Parathyroid adenoma (tissue), 2 donors: ENCODE results near the gene UBE2E2.

Experiments
- H2AFZ ChIP-seq: fragments of 300-600 bp; sonication (generic); one replicate; pipeline ENCODE4 v1.7.0; 2017; ENCODE audit warnings: antibody characterized with exemption, mild to moderate bottlenecking
- H3K27ac ChIP-seq: fragments of 300-600 bp; sonication (generic); one replicate; pipeline ENCODE4 v1.7.0; 2017
- H3K27me3 ChIP-seq: fragments of 300-600 bp; sonication (generic); one replicate; pipeline ENCODE4 v1.7.0; 2017; ENCODE audit warnings: low read length; ENCODE audit not compliant: control insufficient read depth, insufficient read depth
- H3K36me3 ChIP-seq: fragments of 300-600 bp; sonication (generic); one replicate; pipeline ENCODE4 v1.7.0; 2017; ENCODE audit warnings: low read length; ENCODE audit not compliant: control insufficient read depth, insufficient read depth
- H3K4me1 ChIP-seq: fragments of 300-600 bp; sonication (generic); one replicate; pipeline ENCODE4 v1.7.0; 2017; ENCODE audit warnings: control low read depth
- H3K4me2 ChIP-seq: fragments of 300-600 bp; sonication (generic); one replicate; pipeline ENCODE4 v1.7.0; 2017; ENCODE audit warnings: low read length
- H3K4me3 ChIP-seq: fragments of 300-600 bp; sonication (generic); one replicate; pipeline ENCODE4 v1.7.0; 2017; ENCODE audit warnings: low read depth, low read length
- H3K79me2 ChIP-seq: fragments of 300-600 bp; sonication (generic); one replicate; pipeline ENCODE4 v1.7.0; 2017; ENCODE audit warnings: control low read depth
- H3K9ac ChIP-seq: fragments of 300-600 bp; sonication (generic); one replicate; pipeline ENCODE4 v1.7.0; 2017; ENCODE audit warnings: mild to moderate bottlenecking
- H3K9me3 ChIP-seq: fragments of 300-600 bp; sonication (generic); one replicate; pipeline ENCODE4 v1.7.0; 2017; ENCODE audit warnings: low read length; ENCODE audit not compliant: control insufficient read depth
- TF ChIP-seq, protein P1 (sequence below): fragments of 300-600 bp; sonication (generic); IDR thresholded peaks from one replicate; pipeline ENCODE4 v1.7.0; 2017; ENCODE audit warnings: antibody characterized with exemption, mild to moderate bottlenecking
- donor health status: primary hyperparathyroidism.

The UBE2E2 gene

DNA sequence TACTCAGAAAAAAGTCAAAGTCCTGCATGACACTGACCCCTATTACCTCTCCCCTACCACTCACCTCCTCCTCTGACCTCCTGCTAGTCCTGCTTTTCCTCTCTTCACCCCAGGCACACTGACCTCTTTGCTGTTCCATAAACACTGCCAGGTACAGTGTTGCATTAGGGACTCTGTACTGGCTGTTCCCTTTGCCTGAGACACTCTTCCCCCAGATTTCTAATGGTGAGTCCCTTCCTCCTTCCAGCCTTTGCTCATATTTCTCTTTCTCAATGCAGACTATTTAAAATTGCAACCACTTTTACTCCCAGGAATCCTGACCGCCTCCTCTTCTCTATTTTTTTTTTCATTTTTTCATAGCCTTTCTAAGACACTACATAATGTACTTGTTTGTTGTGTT lies 36.3 kb upstream of the UBE2E2 start:
- Histone ChIP-seq H3K27ac (no peak overlapping the region), H3K79me2 (no peaks in the 10 kb centered on the region), H3K4me2 (no peak overlapping the region), H3K4me3 (no peak overlapping the region), H2AFZ (no peak overlapping the region), H3K27me3 (no peaks in the 10 kb centered on the region), H3K9ac (no peak overlapping the region), H3K9me3 (no peaks in the 10 kb centered on the region), H3K4me1 (no peaks in the 10 kb centered on the region), H3K36me3 (no peaks in the 10 kb centered on the region)
- TF ChIP-seq, protein P1, sequence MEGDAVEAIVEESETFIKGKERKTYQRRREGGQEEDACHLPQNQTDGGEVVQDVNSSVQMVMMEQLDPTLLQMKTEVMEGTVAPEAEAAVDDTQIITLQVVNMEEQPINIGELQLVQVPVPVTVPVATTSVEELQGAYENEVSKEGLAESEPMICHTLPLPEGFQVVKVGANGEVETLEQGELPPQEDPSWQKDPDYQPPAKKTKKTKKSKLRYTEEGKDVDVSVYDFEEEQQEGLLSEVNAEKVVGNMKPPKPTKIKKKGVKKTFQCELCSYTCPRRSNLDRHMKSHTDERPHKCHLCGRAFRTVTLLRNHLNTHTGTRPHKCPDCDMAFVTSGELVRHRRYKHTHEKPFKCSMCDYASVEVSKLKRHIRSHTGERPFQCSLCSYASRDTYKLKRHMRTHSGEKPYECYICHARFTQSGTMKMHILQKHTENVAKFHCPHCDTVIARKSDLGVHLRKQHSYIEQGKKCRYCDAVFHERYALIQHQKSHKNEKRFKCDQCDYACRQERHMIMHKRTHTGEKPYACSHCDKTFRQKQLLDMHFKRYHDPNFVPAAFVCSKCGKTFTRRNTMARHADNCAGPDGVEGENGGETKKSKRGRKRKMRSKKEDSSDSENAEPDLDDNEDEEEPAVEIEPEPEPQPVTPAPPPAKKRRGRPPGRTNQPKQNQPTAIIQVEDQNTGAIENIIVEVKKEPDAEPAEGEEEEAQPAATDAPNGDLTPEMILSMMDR = no peak

DNA sequence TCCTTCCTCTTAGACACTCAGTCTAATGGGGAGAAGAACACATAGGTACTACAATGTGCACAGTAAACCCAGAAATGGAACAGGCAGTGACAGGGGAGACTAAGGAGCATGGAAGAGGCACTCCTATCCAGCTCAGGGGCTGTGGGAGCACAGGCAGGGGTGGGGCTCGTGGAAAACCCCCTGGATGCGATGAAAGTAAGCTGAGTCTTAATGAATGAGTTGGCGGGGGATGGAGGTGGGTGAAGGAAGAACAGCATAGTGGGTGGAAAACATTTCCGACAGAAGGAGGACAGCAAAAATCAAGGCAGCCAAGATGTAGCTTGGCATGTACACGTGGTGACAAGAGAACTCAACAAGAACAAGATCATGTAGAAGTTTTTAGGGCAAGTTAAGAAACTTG lies 33.6 kb upstream of the UBE2E2 start:
- Histone ChIP-seq H3K79me2 (no peaks in the 10 kb centered on the region), H3K4me2 (no peak overlapping the region), H3K4me1 (no peaks in the 10 kb centered on the region), H3K27ac (no peak overlapping the region), H3K27me3 (no peaks in the 10 kb centered on the region), H3K9me3 (no peaks in the 10 kb centered on the region), H3K9ac (no peak overlapping the region), H3K36me3 (no peaks in the 10 kb centered on the region), H3K4me3 (no peak overlapping the region), H2AFZ (no peak overlapping the region)
- TF ChIP-seq, protein P1 = no peak

DNA sequence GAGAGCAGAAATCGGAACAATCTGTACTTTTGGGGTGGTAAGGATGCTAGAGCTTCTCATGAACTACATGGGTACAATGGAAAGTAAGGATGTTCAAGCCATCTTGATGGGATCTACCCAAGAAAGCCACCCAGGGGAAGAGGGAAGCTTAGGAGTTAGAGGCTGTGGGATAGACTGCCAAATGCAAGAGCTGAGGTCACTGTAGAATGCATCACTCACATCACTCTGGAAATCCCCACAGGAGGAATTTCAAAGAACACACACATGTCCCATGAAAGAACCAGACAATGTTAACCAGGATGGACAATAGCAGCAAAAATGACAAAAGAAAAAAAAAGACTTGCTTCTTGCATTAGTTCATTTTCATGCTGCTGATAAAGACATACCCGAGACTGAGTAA lies 32.8 kb upstream of the UBE2E2 start:
- TF ChIP-seq, protein P1 = no peak

DNA sequence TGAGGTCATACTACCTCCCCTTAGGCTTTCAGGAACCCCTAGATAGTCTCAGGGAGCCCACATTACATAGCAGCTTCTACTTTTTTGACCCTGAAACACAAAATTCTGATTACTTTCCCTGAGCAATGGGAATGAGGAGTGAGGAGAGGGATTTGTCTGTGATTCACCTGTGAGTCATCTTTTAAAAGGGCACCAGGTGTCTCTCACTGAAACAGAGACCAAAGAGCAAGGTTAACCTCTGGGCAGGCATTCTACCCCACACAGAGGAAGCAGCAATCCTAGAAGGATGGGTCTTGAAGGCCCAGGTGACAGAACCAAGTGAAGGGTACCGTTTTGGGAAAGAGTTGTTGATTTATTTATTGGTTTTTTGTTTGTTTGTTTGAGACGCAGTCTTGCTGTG lies 31.1 kb upstream of the UBE2E2 start:
- Histone ChIP-seq H3K27ac (no peak overlapping the region), H3K9ac (no peak overlapping the region), H3K27me3 (no peaks in the 10 kb centered on the region), H3K9me3 (no peaks in the 10 kb centered on the region), H2AFZ (no peak overlapping the region), H3K4me1 (no peaks in the 10 kb centered on the region), H3K36me3 (no peaks in the 10 kb centered on the region), H3K79me2 (no peaks in the 10 kb centered on the region), H3K4me3 (no peak overlapping the region), H3K4me2 (no peak overlapping the region)
- TF ChIP-seq, protein P1 = no peak

More for the DNA sequence above, 32.8 kb upstream of the UBE2E2 start:
- no peak overlapping the region for H3K4me2 ChIP-seq
- H3K9ac ChIP-seq = no peak overlapping the region
- no peaks in the 10 kb centered on the region for H3K79me2 ChIP-seq
- no peaks in the 10 kb centered on the region for H3K36me3 ChIP-seq
- no peak overlapping the region for H3K27ac ChIP-seq
- H3K4me1 ChIP-seq = no peaks in the 10 kb centered on the region
- no peak overlapping the region for H2AFZ ChIP-seq
- no peaks in the 10 kb centered on the region for H3K9me3 ChIP-seq
- H3K4me3 ChIP-seq = no peak overlapping the region
- H3K27me3 ChIP-seq = no peaks in the 10 kb centered on the region

DNA sequence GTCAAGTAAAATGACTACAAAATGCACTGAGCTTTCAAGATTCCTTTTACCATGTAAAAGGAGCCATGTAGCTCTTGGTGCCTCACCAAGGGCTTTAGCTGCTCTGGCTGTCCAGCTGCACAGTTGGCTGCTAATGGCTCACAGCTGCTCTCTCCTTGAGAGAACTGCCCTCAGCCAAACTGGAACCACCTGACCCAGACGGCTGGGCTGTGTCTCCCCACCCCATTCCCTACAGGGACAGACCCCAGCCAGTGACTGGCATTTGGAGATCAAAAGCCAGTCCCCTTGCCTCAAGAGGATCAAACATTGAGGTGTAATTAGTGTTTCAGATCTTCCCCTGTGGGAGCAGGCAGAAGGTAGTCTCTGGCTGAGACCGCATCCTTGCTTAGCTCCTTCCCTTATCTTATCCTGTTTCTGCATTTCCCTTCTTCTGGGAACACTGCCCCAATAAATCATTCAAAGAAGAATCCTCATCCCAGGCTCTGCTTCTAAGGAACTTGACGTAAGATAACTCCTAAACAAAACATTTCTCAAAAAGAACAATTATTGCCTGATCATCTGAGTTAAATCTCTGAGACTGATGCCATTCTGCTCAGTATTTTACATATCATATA lies 28.6 kb upstream of the UBE2E2 start:
- Histone ChIP-seq H3K79me2 (no peaks in the 10 kb centered on the region), H3K9ac (no peak overlapping the region), H3K9me3 (no peaks in the 10 kb centered on the region), H2AFZ (no peak overlapping the region), H3K4me1 (no peaks in the 10 kb centered on the region), H3K27me3 (no peaks in the 10 kb centered on the region), H3K4me3 (no peak overlapping the region), H3K36me3 (no peaks in the 10 kb centered on the region), H3K4me2 (no peak overlapping the region), H3K27ac (no peak overlapping the region)
- TF ChIP-seq, protein P1 = no peak
